ENCODE results near the gene RNASET2.

The RNASET2 gene

DNA sequence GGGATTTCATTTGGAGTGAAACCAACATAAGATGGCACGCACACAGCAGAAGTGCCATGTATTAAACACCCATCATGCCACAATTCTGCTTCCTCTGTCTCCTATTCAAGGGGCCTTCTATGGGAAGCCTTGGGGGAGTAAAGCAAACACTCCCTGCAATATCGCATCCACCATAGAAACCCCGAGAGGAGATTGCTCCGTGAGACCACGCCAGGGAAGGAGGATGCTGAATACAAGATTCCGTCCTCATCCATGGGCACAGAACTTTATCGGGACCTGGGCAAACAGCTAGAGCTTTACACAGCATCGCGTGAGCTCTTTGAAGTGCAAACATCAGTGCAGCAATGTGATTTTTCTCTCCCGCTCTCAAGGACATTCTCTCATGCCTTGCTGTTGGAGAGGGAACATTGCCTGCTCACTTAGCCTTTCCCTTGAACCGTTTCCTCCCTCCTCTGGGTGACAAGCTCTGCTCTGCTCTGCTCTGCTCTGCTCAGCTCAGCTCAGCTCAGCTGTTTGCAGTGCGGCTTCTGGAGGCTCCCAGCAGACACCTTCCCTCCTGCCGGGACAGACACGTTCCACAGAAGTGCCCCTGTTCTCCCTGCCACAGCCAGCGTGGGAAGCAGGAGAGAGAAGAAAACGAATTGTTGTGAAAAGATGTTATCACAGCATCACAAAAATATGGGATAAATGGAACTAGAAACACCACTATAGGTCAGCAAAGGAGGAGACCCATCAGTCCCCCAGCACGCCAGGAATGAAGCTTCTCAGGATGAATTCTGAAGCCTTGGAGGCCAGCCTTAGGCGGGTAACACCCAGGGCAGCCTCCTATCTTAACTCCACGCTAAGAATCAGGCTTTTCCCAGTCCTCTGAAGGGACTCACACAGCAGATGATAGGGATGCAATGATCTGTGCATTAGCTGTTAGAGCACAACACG is 48.2 kb downstream of the RNASET2 start:
- DNase-seq (ENCODE audit: low spot score) (no peak), ATAC-seq (ENCODE audit: low read depth) (no peak)
- H3K4me3 ChIP-seq (ENCODE audit: severe bottlenecking) = no peak overlapping the region
- no peaks in the 10 kb centered on the region for H3K36me3 ChIP-seq (ENCODE audit: low read depth)
- TF ChIP-seq, protein P1, sequence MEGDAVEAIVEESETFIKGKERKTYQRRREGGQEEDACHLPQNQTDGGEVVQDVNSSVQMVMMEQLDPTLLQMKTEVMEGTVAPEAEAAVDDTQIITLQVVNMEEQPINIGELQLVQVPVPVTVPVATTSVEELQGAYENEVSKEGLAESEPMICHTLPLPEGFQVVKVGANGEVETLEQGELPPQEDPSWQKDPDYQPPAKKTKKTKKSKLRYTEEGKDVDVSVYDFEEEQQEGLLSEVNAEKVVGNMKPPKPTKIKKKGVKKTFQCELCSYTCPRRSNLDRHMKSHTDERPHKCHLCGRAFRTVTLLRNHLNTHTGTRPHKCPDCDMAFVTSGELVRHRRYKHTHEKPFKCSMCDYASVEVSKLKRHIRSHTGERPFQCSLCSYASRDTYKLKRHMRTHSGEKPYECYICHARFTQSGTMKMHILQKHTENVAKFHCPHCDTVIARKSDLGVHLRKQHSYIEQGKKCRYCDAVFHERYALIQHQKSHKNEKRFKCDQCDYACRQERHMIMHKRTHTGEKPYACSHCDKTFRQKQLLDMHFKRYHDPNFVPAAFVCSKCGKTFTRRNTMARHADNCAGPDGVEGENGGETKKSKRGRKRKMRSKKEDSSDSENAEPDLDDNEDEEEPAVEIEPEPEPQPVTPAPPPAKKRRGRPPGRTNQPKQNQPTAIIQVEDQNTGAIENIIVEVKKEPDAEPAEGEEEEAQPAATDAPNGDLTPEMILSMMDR (IDR thresholded peaks at IDR 0.05; ENCODE audit: poor library complexity, severe bottlenecking) = no peak
- peaks cover 3% of the 10 kb centered on the region for H3K4me1 ChIP-seq (ENCODE audit: insufficient read depth, poor library complexity, severe bottlenecking)
- H3K27me3 ChIP-seq (ENCODE audit: insufficient read depth, poor library complexity, severe bottlenecking) = no peaks in the 10 kb centered on the region
- H3K27ac ChIP-seq (ENCODE audit: poor library complexity, severe bottlenecking) = no peak overlapping the region
- H3K9me3 ChIP-seq (ENCODE audit: severe bottlenecking) = no peaks in the 10 kb centered on the region

DNA sequence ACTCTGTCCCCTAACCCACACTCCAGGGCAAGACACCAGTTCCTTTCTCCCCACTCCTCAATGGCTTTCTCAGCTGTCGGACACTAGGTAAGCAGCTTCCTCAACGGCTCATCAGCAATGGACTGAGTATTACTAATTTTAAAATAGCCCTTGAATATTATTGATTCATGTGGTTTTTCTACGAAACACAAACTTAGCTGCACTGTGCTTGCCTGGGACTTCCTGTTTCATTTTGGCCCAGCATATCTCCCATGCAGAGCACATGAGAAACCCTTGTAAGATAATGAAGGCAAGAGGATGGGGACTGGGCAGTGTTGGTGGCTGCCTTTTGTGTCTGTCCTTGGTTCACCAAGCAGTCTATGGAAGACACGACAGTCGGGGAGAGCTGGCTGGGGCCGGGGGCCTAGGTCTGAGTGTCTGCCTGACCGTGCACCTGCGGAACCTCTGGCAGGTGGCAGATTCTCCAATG is 48.9 kb downstream of the RNASET2 start:
- Histone ChIP-seq H3K4me1 (ENCODE audit: insufficient read depth, poor library complexity, severe bottlenecking) (peaks cover 3% of the 10 kb centered on the region), H3K4me3 (ENCODE audit: severe bottlenecking) (no peak overlapping the region), H3K9me3 (ENCODE audit: severe bottlenecking) (no peaks in the 10 kb centered on the region), H3K27ac (ENCODE audit: poor library complexity, severe bottlenecking) (no peak overlapping the region), H3K27me3 (ENCODE audit: insufficient read depth, poor library complexity, severe bottlenecking) (no peaks in the 10 kb centered on the region), H3K36me3 (ENCODE audit: low read depth) (no peaks in the 10 kb centered on the region)
- TF ChIP-seq, protein P1 (IDR thresholded peaks at IDR 0.05; ENCODE audit: poor library complexity, severe bottlenecking) = no peak
- no peak for ATAC-seq (ENCODE audit: low read depth)
- DNase-seq (ENCODE audit: low spot score) = no peak

DNA sequence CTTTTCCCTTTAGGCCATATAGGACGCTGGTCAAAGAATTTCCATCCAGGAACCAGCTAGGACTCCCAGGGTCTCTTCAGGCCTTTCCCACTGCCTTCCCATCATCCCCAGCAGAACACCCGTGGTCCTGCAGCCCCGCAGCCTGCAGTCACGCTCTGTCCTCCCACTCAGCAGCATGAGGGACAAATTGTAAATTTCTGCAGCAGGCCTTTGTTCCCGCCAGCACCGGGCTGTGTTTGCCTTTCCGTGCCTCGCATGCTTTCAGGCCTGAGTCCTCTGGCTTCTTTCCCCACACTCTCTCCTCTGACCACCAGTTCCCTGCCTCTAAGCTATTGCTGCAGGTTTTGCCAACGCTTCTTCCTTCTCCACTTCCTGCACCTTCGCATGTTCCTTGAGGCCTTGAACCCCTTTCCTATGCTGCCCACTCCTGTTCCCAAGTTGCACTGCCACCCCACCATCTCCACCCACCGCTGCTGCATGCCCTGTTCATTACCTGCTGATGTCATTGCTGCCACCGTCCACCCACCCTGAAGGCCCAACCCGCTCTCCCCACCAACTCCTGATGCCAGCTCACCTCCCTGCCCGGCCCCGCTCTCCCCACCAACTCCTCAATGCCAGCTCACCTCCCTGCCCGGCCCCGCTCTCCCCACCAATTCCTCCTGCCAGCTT is 49.8 kb downstream of the RNASET2 start:
- no peaks in the 10 kb centered on the region for H3K9me3 ChIP-seq (ENCODE audit: severe bottlenecking)
- peaks cover 3% of the 10 kb centered on the region for H3K4me1 ChIP-seq (ENCODE audit: insufficient read depth, poor library complexity, severe bottlenecking)
- no peak for ATAC-seq (ENCODE audit: low read depth)
- no peak overlapping the region for H3K27ac ChIP-seq (ENCODE audit: poor library complexity, severe bottlenecking)
- no peaks in the 10 kb centered on the region for H3K36me3 ChIP-seq (ENCODE audit: low read depth)
- no peaks in the 10 kb centered on the region for H3K27me3 ChIP-seq (ENCODE audit: insufficient read depth, poor library complexity, severe bottlenecking)
- no peak overlapping the region for H3K4me3 ChIP-seq (ENCODE audit: severe bottlenecking)
- TF ChIP-seq, protein P1 (IDR thresholded peaks at IDR 0.05; ENCODE audit: poor library complexity, severe bottlenecking) = no peak
- DNase-seq (ENCODE audit: low spot score) = no peak

DNA sequence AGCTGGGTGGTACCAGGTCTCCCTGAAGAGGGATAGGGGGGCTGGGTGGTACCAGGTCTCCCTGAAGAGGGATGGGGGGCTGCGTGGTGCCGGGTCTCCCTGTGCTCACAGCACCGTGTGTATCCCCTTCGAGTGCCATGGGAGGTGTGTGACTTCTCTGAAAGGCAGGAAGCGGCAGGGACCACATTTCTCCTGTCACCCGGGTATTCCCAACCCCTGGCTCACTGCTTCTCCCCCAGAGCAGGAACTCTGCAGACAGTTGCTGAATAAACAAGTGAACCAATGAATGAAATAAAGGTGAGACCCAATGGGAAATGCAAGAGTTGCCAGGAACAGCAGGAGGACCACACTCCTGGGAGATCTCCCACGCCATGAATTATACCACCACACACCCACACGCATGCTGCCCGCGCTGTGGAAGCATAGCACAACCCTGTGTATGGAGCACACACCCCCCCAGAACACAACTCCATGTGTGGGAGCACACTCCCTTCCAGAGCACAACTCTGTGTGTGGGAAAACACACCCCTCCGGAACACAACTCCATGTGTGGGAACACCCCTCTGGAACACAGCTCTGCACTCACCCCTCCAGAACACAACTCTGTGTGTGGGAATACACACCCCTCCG is 50.7 kb downstream of the RNASET2 start:
- DNase-seq (ENCODE audit: low spot score) = no peak
- Histone ChIP-seq H3K4me3 (ENCODE audit: severe bottlenecking) (no peak overlapping the region), H3K9me3 (ENCODE audit: severe bottlenecking) (no peaks in the 10 kb centered on the region), H3K4me1 (ENCODE audit: insufficient read depth, poor library complexity, severe bottlenecking) (no peaks in the 10 kb centered on the region), H3K27ac (ENCODE audit: poor library complexity, severe bottlenecking) (no peak overlapping the region), H3K27me3 (ENCODE audit: insufficient read depth, poor library complexity, severe bottlenecking) (no peaks in the 10 kb centered on the region), H3K36me3 (ENCODE audit: low read depth) (no peaks in the 10 kb centered on the region)
- TF ChIP-seq, protein P1 (IDR thresholded peaks at IDR 0.05; ENCODE audit: poor library complexity, severe bottlenecking) = no peak
- ATAC-seq (ENCODE audit: low read depth) = no peak

Measured in RWPE2 (cell line).